ENCODE measurements around the gene ROPN1B. TPM values are rescaled to one million over a fixed set of nuclear protein-coding genes. Genes with fewer than 3 reads are reported as not detected.
"Not testable (repeated sequence)": the region's sequence is repeated elsewhere in the genome, so short reads cannot be mapped to it uniquely, and the experiment has no call there.

Gene ROPN1B
- total RNA-seq, result not detected

- H3K9me3 Mint-ChIP-seq; CTCF ChIA-PET; H3K36me3 Mint-ChIP-seq (ENCODE audit: low read depth); DNase-seq; H3K4me1 Mint-ChIP-seq (ENCODE audit: low read depth); H3K27ac Mint-ChIP-seq; H3K4me3 Mint-ChIP-seq; intact Hi-C loops (cut with micrococcal nuclease): not testable (repeated sequence)
- peaks cover 20% of the 10 kb centered on the region for H3K27me3 Mint-ChIP-seq (ENCODE audit: low read depth)
Measured at GRCh38 chr3:125968701-125969592, at the start of gene ROPN1B. Gene ROPN1B, plus strand, starts transcription at chr3:125969178. Its CDS starts 2,877 bp downstream, at chr3:125972055.

GRCh38 chr3:125920191-125920590 lies 48.8 kb upstream of the ROPN1B start:
- H3K4me3 Mint-ChIP-seq; H3K9me3 Mint-ChIP-seq; H3K27ac Mint-ChIP-seq; H3K36me3 Mint-ChIP-seq (ENCODE audit: low read depth); DNase-seq; CTCF ChIA-PET; H3K27me3 Mint-ChIP-seq (ENCODE audit: low read depth): not testable (repeated sequence)
- intact Hi-C loops (cut with micrococcal nuclease), result loop anchor here (10.0 kb wide), 1 partner anchor 55 kb away; no protein-coding TSS in a partner anchor
- peaks cover 23% of the 10 kb centered on the region for H3K4me1 Mint-ChIP-seq (ENCODE audit: low read depth)

- not testable (repeated sequence) for H3K27me3 Mint-ChIP-seq (ENCODE audit: low read depth); H3K4me3 Mint-ChIP-seq; H3K36me3 Mint-ChIP-seq (ENCODE audit: low read depth); DNase-seq; H3K27ac Mint-ChIP-seq; H3K9me3 Mint-ChIP-seq
- peaks cover 23% of the 10 kb centered on the region for H3K4me1 Mint-ChIP-seq (ENCODE audit: low read depth)
- intact Hi-C loops (cut with micrococcal nuclease), result loop anchor here (10.0 kb wide), 1 partner anchor 54 kb away; no protein-coding TSS in a partner anchor
- CTCF ChIA-PET, result interaction anchor here (1.2 kb wide), 1 partner anchor 157 kb away, joined by 3 read pairs; no protein-coding TSS in a partner anchor
Measured at GRCh38 chr3:125920751-125921279, 48.2 kb upstream of the ROPN1B start.

GRCh38 chr3:125921712-125922111 lies 47.3 kb upstream of the ROPN1B start:
- H3K36me3 Mint-ChIP-seq (ENCODE audit: low read depth); H3K4me3 Mint-ChIP-seq; H3K27ac Mint-ChIP-seq; H3K9me3 Mint-ChIP-seq; H3K27me3 Mint-ChIP-seq (ENCODE audit: low read depth): not testable (repeated sequence)
- peaks cover 23% of the 10 kb centered on the region for H3K4me1 Mint-ChIP-seq (ENCODE audit: low read depth)
- peak; percentile 60 for DNase-seq
- intact Hi-C loops (cut with micrococcal nuclease), result loop anchor here (10.0 kb wide), 1 partner anchor 53 kb away; no protein-coding TSS in a partner anchor
- CTCF ChIA-PET, result interaction anchor here (1.2 kb wide), 1 partner anchor 156 kb away, joined by 3 read pairs; no protein-coding TSS in a partner anchor

GRCh38 chr3:125923324-125924115 lies 45.5 kb upstream of the ROPN1B start:
- H3K9me3 Mint-ChIP-seq; H3K27me3 Mint-ChIP-seq (ENCODE audit: low read depth); H3K27ac Mint-ChIP-seq; DNase-seq; H3K36me3 Mint-ChIP-seq (ENCODE audit: low read depth); H3K4me3 Mint-ChIP-seq; CTCF ChIA-PET: not testable (repeated sequence)
- intact Hi-C loops (cut with micrococcal nuclease), result loop anchor here (10.0 kb wide), 1 partner anchor 51 kb away; no protein-coding TSS in a partner anchor
- peaks cover 11% of the 10 kb centered on the region for H3K4me1 Mint-ChIP-seq (ENCODE audit: low read depth)

GRCh38 chr3:125924276-125924675 lies 44.7 kb upstream of the ROPN1B start:
- H3K27me3 Mint-ChIP-seq (ENCODE audit: low read depth); H3K4me1 Mint-ChIP-seq (ENCODE audit: low read depth); DNase-seq; H3K27ac Mint-ChIP-seq; CTCF ChIA-PET; H3K4me3 Mint-ChIP-seq; H3K36me3 Mint-ChIP-seq (ENCODE audit: low read depth); H3K9me3 Mint-ChIP-seq: not testable (repeated sequence)
- intact Hi-C loops (cut with micrococcal nuclease), result loop anchor here (10.0 kb wide), 1 partner anchor 51 kb away; no protein-coding TSS in a partner anchor

GRCh38 chr3:125925727-125926126 lies 43.3 kb upstream of the ROPN1B start:
- H3K4me1 Mint-ChIP-seq (ENCODE audit: low read depth); H3K27ac Mint-ChIP-seq; H3K4me3 Mint-ChIP-seq; CTCF ChIA-PET; H3K9me3 Mint-ChIP-seq; H3K36me3 Mint-ChIP-seq (ENCODE audit: low read depth); DNase-seq; H3K27me3 Mint-ChIP-seq (ENCODE audit: low read depth): not testable (repeated sequence)
- intact Hi-C loops (cut with micrococcal nuclease), result loop anchor here (10.0 kb wide), 1 partner anchor 49 kb away; no protein-coding TSS in a partner anchor

- not testable (repeated sequence) for H3K27ac Mint-ChIP-seq; H3K9me3 Mint-ChIP-seq; H3K27me3 Mint-ChIP-seq (ENCODE audit: low read depth); H3K4me1 Mint-ChIP-seq (ENCODE audit: low read depth); H3K4me3 Mint-ChIP-seq; H3K36me3 Mint-ChIP-seq (ENCODE audit: low read depth)
- peak; percentile 81 for DNase-seq
- intact Hi-C loops (cut with micrococcal nuclease), result loop anchor here (1.0 to 10.0 kb wide), 3 partner anchors 46 to 460 kb away; no protein-coding TSS in a partner anchor
- CTCF ChIA-PET, result interaction anchor here (0.6 to 1.3 kb wide), 5 partner anchors 136 to 516 kb away, joined by 3 to 7 read pairs (median 3); no protein-coding TSS in a partner anchor
Measured at GRCh38 chr3:125928771-125929545, 40.0 kb upstream of the ROPN1B start.

GRCh38 chr3:125929765-125930164 lies 39.2 kb upstream of the ROPN1B start:
- CTCF ChIA-PET, result interaction anchor here (0.6 to 1.3 kb wide), 5 partner anchors 14 to 515 kb away, joined by 3 to 7 read pairs (median 3); no protein-coding TSS in a partner anchor
- not testable (repeated sequence) for H3K36me3 Mint-ChIP-seq (ENCODE audit: low read depth); H3K27ac Mint-ChIP-seq; DNase-seq; H3K27me3 Mint-ChIP-seq (ENCODE audit: low read depth); H3K4me1 Mint-ChIP-seq (ENCODE audit: low read depth); H3K4me3 Mint-ChIP-seq; H3K9me3 Mint-ChIP-seq
- intact Hi-C loops (cut with micrococcal nuclease), result loop anchor here (1.0 to 10.0 kb wide), 3 partner anchors 45 to 459 kb away; no protein-coding TSS in a partner anchor

- H3K27ac Mint-ChIP-seq; DNase-seq; intact Hi-C loops (cut with micrococcal nuclease); H3K4me1 Mint-ChIP-seq (ENCODE audit: low read depth); H3K4me3 Mint-ChIP-seq; H3K36me3 Mint-ChIP-seq (ENCODE audit: low read depth); H3K9me3 Mint-ChIP-seq; CTCF ChIA-PET: not testable (repeated sequence)
- peaks cover 10% of the 10 kb centered on the region for H3K27me3 Mint-ChIP-seq (ENCODE audit: low read depth)
Measured at GRCh38 chr3:125931355-125931880, 37.6 kb upstream of the ROPN1B start.

GRCh38 chr3:125933397-125934173 lies 35.4 kb upstream of the ROPN1B start:
- H3K4me3 Mint-ChIP-seq; H3K27ac Mint-ChIP-seq; intact Hi-C loops (cut with micrococcal nuclease); H3K36me3 Mint-ChIP-seq (ENCODE audit: low read depth); DNase-seq; CTCF ChIA-PET; H3K4me1 Mint-ChIP-seq (ENCODE audit: low read depth); H3K9me3 Mint-ChIP-seq: not testable (repeated sequence)
- H3K27me3 Mint-ChIP-seq (ENCODE audit: low read depth), result peaks cover 11% of the 10 kb centered on the region

All from activated naive CD4-positive, alpha-beta T cell treated with anti-CD3 and anti-CD28 coated beads for 36 hours (primary cell).